ENCODE measurements around the gene CXCL13. TPM values are rescaled to one million over a fixed set of nuclear protein-coding genes. Genes with fewer than 3 reads are reported as not detected.
A peak's percentile ranks its signal among the peaks of the same experiment; 100 is the strongest.
"Not testable (repeated sequence)": the region's sequence is repeated elsewhere in the genome, so short reads cannot be mapped to it uniquely, and the experiment has no call there.

The CXCL13 gene, protein sequence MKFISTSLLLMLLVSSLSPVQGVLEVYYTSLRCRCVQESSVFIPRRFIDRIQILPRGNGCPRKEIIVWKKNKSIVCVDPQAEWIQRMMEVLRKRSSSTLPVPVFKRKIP
- total RNA-seq: 1.7 TPM
- 0.10 TPM for polyA plus RNA-seq

- 86% methylated on average over 8 of the region's 8 CpGs for WGBS
- H3K27ac ChIP-seq (ENCODE audit: low read depth): no peak within 1 kb of the TSS
- DNase-seq (ENCODE audit: extremely low spot score): no peak
- no peak within 1 kb of the TSS for H3K4me3 ChIP-seq (ENCODE audit: low read depth, low read length)
- no peaks in the 10 kb centered on the region for H3K4me1 ChIP-seq (ENCODE audit: insufficient read depth)
- no peaks in the 10 kb centered on the region for H3K36me3 ChIP-seq (ENCODE audit: insufficient read depth)
Measured at GRCh38 chr4:77605210-77605902, at the start of gene CXCL13. Gene CXCL13 (plus strand): TSS chr4:77605820. CDS start chr4:77605866, 46 bp downstream.

GRCh38 chr4:77560170-77560569, 45.5 kb upstream of the CXCL13 start:
- 91% methylated on average over 1 of the region's 1 CpG for WGBS
- no peaks in the 10 kb centered on the region for H3K36me3 ChIP-seq (ENCODE audit: insufficient read depth)
- no peak overlapping the region for H3K27ac ChIP-seq (ENCODE audit: low read depth)
- DNase-seq (ENCODE audit: extremely low spot score): no peak
- H3K4me1 ChIP-seq (ENCODE audit: insufficient read depth): no peaks in the 10 kb centered on the region
- H3K4me3 ChIP-seq (ENCODE audit: low read depth, low read length): no peak overlapping the region

GRCh38 chr4:77561720-77562119, 43.9 kb upstream of the CXCL13 start:
- 96% methylated on average over 12 of the region's 12 CpGs for WGBS
- not testable (repeated sequence) for H3K4me1 ChIP-seq (ENCODE audit: insufficient read depth); DNase-seq (ENCODE audit: extremely low spot score); H3K27ac ChIP-seq (ENCODE audit: low read depth); H3K4me3 ChIP-seq (ENCODE audit: low read depth, low read length); H3K36me3 ChIP-seq (ENCODE audit: insufficient read depth)

- no peak overlapping the region for H3K4me3 ChIP-seq (ENCODE audit: low read depth, low read length)
- H3K4me1 ChIP-seq (ENCODE audit: insufficient read depth): no peaks in the 10 kb centered on the region
- H3K36me3 ChIP-seq (ENCODE audit: insufficient read depth): no peaks in the 10 kb centered on the region
- no peak overlapping the region for H3K27ac ChIP-seq (ENCODE audit: low read depth)
- WGBS: 25% methylated on average over 2 of the region's 2 CpGs
- peak; percentile 40 for DNase-seq (ENCODE audit: extremely low spot score)
Measured at GRCh38 chr4:77564231-77564630, 41.4 kb upstream of the CXCL13 start.

DNA sequence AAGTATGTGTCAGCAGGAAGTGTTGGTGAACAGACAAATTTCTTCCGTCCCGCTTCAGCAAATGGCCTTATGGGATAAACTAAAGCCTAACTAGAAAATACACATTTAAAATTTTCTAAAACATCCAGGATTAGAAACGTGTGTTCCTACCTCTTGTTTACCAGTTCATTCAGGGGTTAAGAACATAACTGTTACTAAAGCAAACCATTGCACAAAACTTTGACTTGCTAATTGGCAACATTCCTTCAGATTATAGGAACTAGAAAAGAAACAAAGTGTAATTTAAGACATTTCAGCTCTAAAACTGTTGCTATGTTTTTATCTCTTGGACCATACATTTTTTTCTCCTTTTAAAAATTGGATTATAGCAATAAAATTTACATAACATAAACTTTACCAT, 39.5 kb upstream of the CXCL13 start:
- Histone ChIP-seq H3K4me1 (ENCODE audit: insufficient read depth) (no peaks in the 10 kb centered on the region), H3K4me3 (ENCODE audit: low read depth, low read length) (no peak overlapping the region), H3K27ac (ENCODE audit: low read depth) (no peak overlapping the region), H3K36me3 (ENCODE audit: insufficient read depth) (no peaks in the 10 kb centered on the region)
- DNase-seq (ENCODE audit: extremely low spot score): no peak
- 66% methylated on average over 3 of the region's 3 CpGs for WGBS

DNA sequence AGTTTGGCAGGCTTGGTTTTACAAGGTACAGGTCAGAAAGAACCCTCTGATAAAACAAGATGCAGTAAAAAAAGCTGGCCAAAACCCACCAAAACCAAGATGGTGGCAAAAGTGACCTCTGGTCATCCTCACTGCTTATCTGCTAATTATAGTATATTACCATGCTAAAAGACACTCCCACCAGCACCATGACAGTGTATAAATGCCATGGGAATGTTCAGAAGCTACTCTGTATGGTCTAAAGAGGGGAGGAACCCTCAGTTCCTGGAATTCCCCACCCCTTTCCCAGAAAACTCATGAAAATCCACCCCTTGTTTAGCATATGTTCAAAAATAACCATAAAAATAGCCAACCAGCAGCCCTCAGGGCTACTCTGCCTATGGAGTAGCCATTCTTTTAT, 38.1 kb upstream of the CXCL13 start:
- no peaks in the 10 kb centered on the region for H3K4me1 ChIP-seq (ENCODE audit: insufficient read depth)
- no peak overlapping the region for H3K4me3 ChIP-seq (ENCODE audit: low read depth, low read length)
- H3K27ac ChIP-seq (ENCODE audit: low read depth): no peak overlapping the region

GRCh38 chr4:77570508-77571214, 35.0 kb upstream of the CXCL13 start:
- not testable (repeated sequence) for H3K4me3 ChIP-seq (ENCODE audit: low read depth, low read length); H3K27ac ChIP-seq (ENCODE audit: low read depth); DNase-seq (ENCODE audit: extremely low spot score); H3K36me3 ChIP-seq (ENCODE audit: insufficient read depth); H3K4me1 ChIP-seq (ENCODE audit: insufficient read depth)
- WGBS: 93% methylated on average over 32 of the region's 32 CpGs

More for the DNA sequence above, 38.1 kb upstream of the CXCL13 start:
- no peaks in the 10 kb centered on the region for H3K36me3 ChIP-seq (ENCODE audit: insufficient read depth)
- DNase-seq (ENCODE audit: extremely low spot score): no peak

DNA sequence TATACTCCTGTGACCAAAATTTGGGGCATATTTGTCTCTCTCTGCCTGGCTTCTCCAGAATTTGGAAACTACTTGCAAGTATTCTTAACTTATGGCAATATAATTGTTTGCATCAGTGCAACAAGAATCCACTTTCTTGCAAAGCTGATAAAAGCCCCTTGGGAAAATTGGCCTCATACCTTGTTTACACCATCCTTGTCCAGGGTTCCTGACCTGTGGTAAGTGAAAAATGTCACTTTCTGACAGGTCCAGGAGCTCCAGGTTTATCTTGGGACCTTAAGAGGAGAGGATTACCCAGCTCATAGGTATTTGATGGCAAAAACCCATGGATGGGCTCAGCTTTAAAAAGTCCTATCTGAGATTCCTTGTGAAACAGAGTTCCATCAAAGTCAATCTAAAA, 29.3 kb upstream of the CXCL13 start:
- DNase-seq (ENCODE audit: extremely low spot score): no peak
- no peaks in the 10 kb centered on the region for H3K36me3 ChIP-seq (ENCODE audit: insufficient read depth)
- no peak overlapping the region for H3K27ac ChIP-seq (ENCODE audit: low read depth)
- no peak overlapping the region for H3K4me3 ChIP-seq (ENCODE audit: low read depth, low read length)
- H3K4me1 ChIP-seq (ENCODE audit: insufficient read depth): no peaks in the 10 kb centered on the region

GRCh38 chr4:77578145-77578544, 27.5 kb upstream of the CXCL13 start:
- Histone ChIP-seq H3K4me1 (ENCODE audit: insufficient read depth) (no peaks in the 10 kb centered on the region), H3K4me3 (ENCODE audit: low read depth, low read length) (no peak overlapping the region), H3K27ac (ENCODE audit: low read depth) (no peak overlapping the region), H3K36me3 (ENCODE audit: insufficient read depth) (no peaks in the 10 kb centered on the region)
- 34% methylated on average over 2 of the region's 2 CpGs for WGBS
- DNase-seq (ENCODE audit: extremely low spot score): no peak

- H3K36me3 ChIP-seq (ENCODE audit: insufficient read depth): no peaks in the 10 kb centered on the region
- no peak for DNase-seq (ENCODE audit: extremely low spot score)
- 77% methylated on average over 2 of the region's 2 CpGs for WGBS
- H3K4me1 ChIP-seq (ENCODE audit: insufficient read depth): no peaks in the 10 kb centered on the region
- H3K27ac ChIP-seq (ENCODE audit: low read depth): no peak overlapping the region
- H3K4me3 ChIP-seq (ENCODE audit: low read depth, low read length): no peak overlapping the region
Measured at GRCh38 chr4:77579406-77580076, 26.1 kb upstream of the CXCL13 start.

DNA sequence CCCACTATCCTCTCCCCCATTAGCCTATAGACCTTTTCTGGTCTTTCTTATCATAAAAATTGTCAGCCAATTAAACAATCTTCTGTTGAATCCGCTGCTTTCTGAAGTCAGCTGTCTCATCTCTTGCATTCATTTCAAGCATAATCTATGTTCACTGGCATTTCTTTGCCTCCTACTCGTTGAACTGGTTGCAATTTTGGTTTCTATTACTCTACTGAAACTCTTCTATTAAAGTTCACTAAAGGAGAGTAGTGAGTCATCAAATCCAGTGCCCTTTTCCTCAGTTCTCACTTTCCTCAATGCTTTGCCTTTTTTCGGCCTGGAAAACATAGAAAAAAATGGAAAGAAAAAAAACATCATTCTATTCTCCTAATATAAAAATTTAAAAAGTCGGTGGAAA, 23.9 kb upstream of the CXCL13 start:
- Histone ChIP-seq H3K36me3 (ENCODE audit: insufficient read depth) (no peaks in the 10 kb centered on the region), H3K4me3 (ENCODE audit: low read depth, low read length) (no peak overlapping the region), H3K27ac (ENCODE audit: low read depth) (no peak overlapping the region), H3K4me1 (ENCODE audit: insufficient read depth) (no peaks in the 10 kb centered on the region)
- WGBS: 51% methylated on average over 4 of the region's 4 CpGs
- DNase-seq (ENCODE audit: extremely low spot score): no peak

DNA sequence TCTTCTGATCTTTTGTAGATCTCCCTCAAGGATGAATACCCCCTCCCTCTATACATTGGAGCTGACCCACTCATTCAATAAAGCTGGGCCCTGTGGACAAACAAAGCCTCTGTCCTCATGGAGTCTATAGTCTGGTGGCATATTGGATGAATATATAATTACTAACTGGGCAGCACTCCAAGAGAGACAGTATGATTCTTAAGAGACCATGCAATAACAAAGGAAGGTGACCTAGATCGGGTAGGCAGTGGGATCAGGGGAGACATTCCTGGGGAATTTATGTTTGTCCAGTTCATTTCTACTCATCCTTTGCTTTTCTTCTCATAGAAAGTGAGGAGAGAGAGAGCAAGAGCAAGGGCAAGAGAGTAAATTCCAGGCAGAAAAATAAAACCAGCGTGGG, 23.5 kb upstream of the CXCL13 start:
- H3K4me1 ChIP-seq (ENCODE audit: insufficient read depth): no peaks in the 10 kb centered on the region
- H3K27ac ChIP-seq (ENCODE audit: low read depth): no peak overlapping the region
- H3K4me3 ChIP-seq (ENCODE audit: low read depth, low read length): no peak overlapping the region
- 70% methylated on average over 2 of the region's 2 CpGs for WGBS
- H3K36me3 ChIP-seq (ENCODE audit: insufficient read depth): no peaks in the 10 kb centered on the region
- no peak for DNase-seq (ENCODE audit: extremely low spot score)

DNA sequence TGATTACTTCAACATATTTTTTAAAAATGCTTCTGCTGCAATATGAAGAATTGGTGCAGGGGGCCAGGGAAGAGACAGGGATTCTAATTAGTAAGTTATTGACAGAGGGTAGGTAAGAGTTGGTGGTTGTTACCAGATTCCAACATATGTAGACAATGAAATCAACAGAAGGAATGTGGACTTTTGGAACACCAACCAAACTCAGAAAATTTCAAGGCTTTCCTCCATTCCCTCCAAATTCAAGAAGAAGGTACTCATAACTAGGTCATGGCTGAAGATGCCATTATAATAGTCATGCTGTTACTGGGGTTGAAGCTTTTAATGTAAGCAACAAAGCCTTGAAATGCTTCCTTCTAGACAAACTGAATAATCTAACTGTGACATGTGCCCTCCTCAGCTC, 22.9 kb upstream of the CXCL13 start:
- no peak overlapping the region for H3K4me3 ChIP-seq (ENCODE audit: low read depth, low read length)
- H3K4me1 ChIP-seq (ENCODE audit: insufficient read depth): no peaks in the 10 kb centered on the region
- no peak for DNase-seq (ENCODE audit: extremely low spot score)
- no peak overlapping the region for H3K27ac ChIP-seq (ENCODE audit: low read depth)
- H3K36me3 ChIP-seq (ENCODE audit: insufficient read depth): no peaks in the 10 kb centered on the region

DNA sequence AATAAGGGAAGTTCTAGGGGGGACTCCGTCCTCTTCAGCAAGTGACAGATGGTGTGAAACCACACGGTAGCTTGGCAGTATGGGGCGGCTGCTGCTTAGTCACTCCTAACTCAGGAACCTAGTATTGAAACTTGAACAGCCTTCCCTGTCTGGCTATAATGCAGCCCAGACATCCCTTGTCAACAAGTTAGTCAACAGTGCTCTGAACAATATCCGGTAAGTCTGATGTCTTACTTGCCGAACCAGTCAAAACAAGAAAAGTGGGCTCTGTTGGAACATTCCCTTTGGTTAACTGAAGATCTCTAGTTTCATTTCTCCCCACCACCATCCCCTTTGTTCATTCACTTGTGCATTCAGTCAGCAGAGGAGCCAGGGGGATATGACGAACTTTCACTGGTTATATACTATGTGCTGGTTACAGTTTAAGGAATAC, 18.7 kb upstream of the CXCL13 start:
- Histone ChIP-seq H3K36me3 (ENCODE audit: insufficient read depth) (no peaks in the 10 kb centered on the region), H3K4me3 (ENCODE audit: low read depth, low read length) (no peak overlapping the region), H3K4me1 (ENCODE audit: insufficient read depth) (no peaks in the 10 kb centered on the region), H3K27ac (ENCODE audit: low read depth) (no peak overlapping the region)
- DNase-seq (ENCODE audit: extremely low spot score): no peak
- WGBS: 61% methylated on average over 6 of the region's 6 CpGs

Measured in urinary bladder (tissue), 4 donors.